Body of pancreas (tissue), 4 donors: ENCODE measurements around the gene LDLRAD4.

Experiments
- CTCF ChIP-seq, 7 experiments: fragments of 450-650 bp in 4 of 7; fragments of 200-600 bp in 3 of 7; sonication (generic) in 3 of 7; IDR thresholded peaks; one replicate each; pipeline ENCODE4 v1.5.1; 2016 to 2019; ENCODE audit warnings: antibody characterized with exemption in 7 of 7
- POLR2A ChIP-seq, 3 donors: fragments of 450-650 bp; IDR thresholded peaks; one replicate each; pipeline ENCODE4 v1.6.1; 2016; ENCODE audit warnings: antibody characterized with exemption in 3 of 3, mild to moderate bottlenecking in 2 of 3

GRCh38 chr18:13597068-13597467 lies 378.5 kb downstream of the LDLRAD4 start:
- no peak for TF ChIP-seq CTCF (IDR thresholded peaks at IDR 0.05)
- no peak for TF ChIP-seq POLR2A (IDR thresholded peaks at IDR 0.05)
